Right lung (tissue), 5 donors: ENCODE data around the gene TRPM3. TPM values are rescaled to one million over a fixed set of nuclear protein-coding genes. Genes with fewer than 3 reads are reported as not detected.

Experiments
- DNase-seq, 2 donors: peaks; one replicate each; pipeline ENCODE4 v3.0.0-alpha.2; 2013
- polyA plus RNA-seq, 5 donors: library from polyadenylated mRNA; unstranded; fragments of 120-200 nt; gene quantifications; one replicate each; pipeline versions ENCODE4 v1.2.1 to v1.2.3, GENCODE V29; 2013; ENCODE audit warnings: inconsistent platforms in 1 of 5, low replicate concordance in 1 of 5; ENCODE audit not compliant: insufficient read length in 5 of 5, insufficient read depth in 1 of 5

The TRPM3 gene
- polyA plus RNA-seq, 5 donors = 0.45 to 1.7 (median 1.1) TPM

- DNase-seq = no peak
Measured at GRCh38 chr9:70580606-70581195, 540.7 kb downstream of the TRPM3 start.

GRCh38 chr9:70579686-70580085 is 541.7 kb downstream of the TRPM3 start:
- no peak for DNase-seq

- DNase-seq = no peak
Measured at GRCh38 chr9:70578720-70579119, 542.7 kb downstream of the TRPM3 start.

GRCh38 chr9:70577671-70578070 is 543.8 kb downstream of the TRPM3 start:
- no peak for DNase-seq

- DNase-seq = no peak
Measured at GRCh38 chr9:70576116-70576515, 545.3 kb downstream of the TRPM3 start.

- peak in 1 of 2 donors; percentile 47 for DNase-seq
Measured at GRCh38 chr9:70574151-70574837, 547.1 kb downstream of the TRPM3 start.

- no peak for DNase-seq
Measured at GRCh38 chr9:70573308-70573707, 548.1 kb downstream of the TRPM3 start.

GRCh38 chr9:70571258-70571657 is 550.2 kb downstream of the TRPM3 start:
- no peak for DNase-seq

GRCh38 chr9:70569791-70570190 is 551.6 kb downstream of the TRPM3 start:
- DNase-seq = no peak

GRCh38 chr9:70569070-70569772 is 552.2 kb downstream of the TRPM3 start:
- DNase-seq = no peak

GRCh38 chr9:70567511-70567910 is 553.9 kb downstream of the TRPM3 start:
- no peak for DNase-seq

GRCh38 chr9:70566751-70567150 is 554.7 kb downstream of the TRPM3 start:
- no peak for DNase-seq

- no peak for DNase-seq
Measured at GRCh38 chr9:70566066-70566465, 555.4 kb downstream of the TRPM3 start.

- DNase-seq = peak; percentile 65 to 69
Measured at GRCh38 chr9:70564468-70565335, 556.7 kb downstream of the TRPM3 start.

GRCh38 chr9:70563431-70564204 is 557.8 kb downstream of the TRPM3 start:
- no peak for DNase-seq

- no peak for DNase-seq
Measured at GRCh38 chr9:70563010-70563409, 558.4 kb downstream of the TRPM3 start.

GRCh38 chr9:70561786-70562395 is 559.5 kb downstream of the TRPM3 start:
- peak in 1 of 2 donors; percentile 51 for DNase-seq

- no peak for DNase-seq
Measured at GRCh38 chr9:70561111-70561510, 560.3 kb downstream of the TRPM3 start.

- no peak for DNase-seq
Measured at GRCh38 chr9:70559102-70559501, 562.3 kb downstream of the TRPM3 start.

GRCh38 chr9:70557661-70558369 is 563.6 kb downstream of the TRPM3 start:
- no peak for DNase-seq
